Stimulated activated naive CD8-positive, alpha-beta T cell treated with anti-CD3 and anti-CD28 coated beads, Interleukin-15, Interleukin-2, amounts not matched to agents 100 U/mL and 50 U/mL, for 24 hours (primary cell): Measurements from ENCODE around the gene ATP1A4.

Experiments used
- ATAC-seq: fragments of 150-1000 bp; cut with Tn5 transposase; one replicate; pipeline ENCODE4 v1.10.0; 2021
- DNase-seq: peaks from one replicate; pipeline ENCODE4 v3.0.0; 2021

ATP1A4 gene

DNA sequence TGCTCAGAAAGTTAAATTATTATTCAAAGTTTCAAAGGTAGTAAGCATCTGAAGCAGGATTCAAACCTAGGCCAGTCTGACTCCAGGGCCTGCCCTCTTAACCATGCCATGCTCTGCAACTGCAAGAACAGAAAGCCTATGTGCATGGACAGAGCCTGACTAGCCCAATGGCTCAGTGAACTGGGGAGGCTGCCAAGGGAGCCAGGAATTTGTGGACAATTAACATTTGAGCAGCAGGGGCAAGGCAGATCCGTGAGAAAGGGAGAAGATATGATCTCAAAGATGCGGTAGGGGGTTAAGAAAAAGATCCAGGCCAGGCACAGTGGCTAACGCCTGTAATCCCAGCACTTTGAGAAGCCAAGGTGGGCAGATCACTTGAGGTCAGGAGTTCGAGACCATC is 6.5 kb upstream of the ATP1A4 start:
- DNase-seq, result no peak
- ATAC-seq, result no peak

DNA sequence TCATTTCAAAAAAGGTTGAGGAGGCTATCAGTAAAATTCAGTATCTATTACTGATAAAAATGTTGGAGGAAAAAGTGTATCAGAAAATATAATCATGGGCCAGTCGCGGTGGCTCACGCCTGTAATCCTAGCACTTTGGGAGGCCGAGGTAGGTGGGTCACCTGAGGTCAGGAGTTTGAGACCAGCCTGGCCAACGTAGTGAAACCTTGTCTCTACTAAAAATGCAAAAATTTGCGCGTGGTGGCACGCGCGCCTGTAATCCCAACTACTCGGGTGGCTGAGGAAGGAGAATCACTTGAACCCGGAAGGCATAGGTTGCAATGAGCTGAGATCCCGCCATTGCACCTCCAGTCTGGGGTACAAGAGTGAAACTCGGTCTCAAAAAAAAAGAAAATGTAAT is 5.3 kb upstream of the ATP1A4 start:
- DNase-seq, result no peak
- no peak for ATAC-seq

DNA sequence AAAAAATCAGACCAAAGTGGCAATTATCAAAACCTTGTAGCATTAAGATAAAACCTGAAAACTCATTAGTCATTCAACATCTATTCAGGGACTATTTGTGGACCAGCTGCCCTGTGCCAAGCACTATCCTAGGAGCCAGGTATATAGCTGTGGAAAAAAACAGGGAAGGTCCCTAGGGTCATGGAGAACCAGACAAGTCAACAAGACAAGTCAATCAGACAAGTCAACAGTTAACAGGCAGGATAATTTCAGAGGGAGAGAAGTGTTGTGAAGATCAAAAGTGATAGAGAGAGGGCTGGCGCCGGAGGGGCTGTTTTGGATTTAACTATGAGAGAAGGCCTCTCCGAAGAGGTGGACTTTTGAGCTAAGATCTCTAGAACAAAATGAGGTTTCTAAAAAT is 3.3 kb upstream of the ATP1A4 start:
- no peak for ATAC-seq
- DNase-seq, result no peak

DNA sequence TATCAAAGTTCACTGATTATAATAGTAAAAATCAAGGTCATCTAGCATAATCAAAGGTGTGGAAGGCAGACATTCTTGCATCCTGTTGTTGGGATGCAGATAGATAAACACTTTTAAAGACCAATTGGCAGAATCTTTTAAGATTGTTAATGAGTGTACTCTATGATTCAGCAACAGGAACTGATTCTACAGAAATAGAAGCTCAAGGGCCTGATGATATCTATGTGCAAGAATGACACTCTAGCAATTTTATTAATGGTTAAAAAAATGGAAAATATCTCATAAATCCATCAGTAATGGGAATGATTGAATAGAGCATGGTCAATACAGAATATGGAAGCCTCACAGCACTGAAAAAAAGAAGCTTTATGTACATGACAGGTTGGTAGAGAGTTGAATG is 2.2 kb upstream of the ATP1A4 start:
- ATAC-seq, result no peak
- DNase-seq, result no peak

DNA sequence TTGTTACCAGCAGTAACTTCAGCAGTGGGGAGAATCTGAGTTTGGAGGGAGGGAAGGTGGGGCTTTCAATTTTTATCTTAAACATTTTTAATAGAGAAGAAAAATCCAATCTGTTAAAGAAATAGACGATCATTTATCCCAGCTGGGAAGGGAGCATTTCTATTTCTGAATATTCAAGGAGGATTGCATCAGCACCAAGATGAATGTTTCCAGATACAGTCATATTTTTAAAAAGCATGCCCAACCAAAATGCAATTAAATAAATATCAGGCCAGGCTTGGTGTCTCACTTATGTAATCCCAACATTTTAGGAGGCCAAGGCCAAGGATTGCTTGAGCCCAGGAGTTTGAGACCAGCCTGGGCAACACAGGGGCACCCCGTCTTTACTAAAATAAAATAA is 1.7 kb upstream of the ATP1A4 start:
- DNase-seq, result no peak
- no peak for ATAC-seq

DNA sequence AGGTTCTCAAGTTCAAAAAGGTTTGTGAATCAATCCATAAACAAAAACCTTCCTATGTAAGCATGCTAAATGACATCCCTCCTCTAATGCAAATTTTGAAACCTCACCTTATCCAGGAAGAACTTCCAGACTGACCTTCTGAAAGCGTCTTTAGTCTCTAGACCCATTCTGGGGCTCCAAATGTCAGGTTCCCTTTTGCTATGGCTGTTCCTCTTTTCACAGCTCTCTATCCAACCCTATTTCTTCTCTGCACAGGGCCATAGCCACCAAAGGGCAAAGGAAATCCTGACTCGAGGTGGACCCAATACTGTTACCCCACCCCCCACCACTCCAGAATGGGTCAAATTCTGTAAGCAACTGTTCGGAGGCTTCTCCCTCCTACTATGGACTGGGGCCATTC is 3.4 kb downstream of the ATP1A4 start:
- DNase-seq (no peak), ATAC-seq (no peak)

DNA sequence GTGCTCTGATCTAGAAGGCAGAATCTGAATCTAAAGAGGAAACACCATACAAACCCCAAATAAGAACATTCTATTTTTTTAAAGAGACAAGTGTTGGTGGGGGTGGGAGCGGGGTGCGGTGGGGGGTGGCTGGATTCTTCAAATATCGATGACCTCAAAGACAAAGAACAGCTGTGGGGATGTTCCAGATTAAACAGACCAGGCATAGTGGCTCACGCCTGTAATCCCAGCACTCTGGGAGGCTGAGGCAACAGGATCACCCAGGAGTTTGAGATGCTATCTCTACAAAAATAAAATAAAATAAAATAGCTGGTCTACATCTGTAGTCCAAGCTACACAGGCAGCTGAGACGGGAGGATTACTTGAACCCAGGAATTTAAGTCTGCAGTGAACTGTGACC is 5.0 kb downstream of the ATP1A4 start:
- DNase-seq, result no peak
- ATAC-seq, result no peak

DNA sequence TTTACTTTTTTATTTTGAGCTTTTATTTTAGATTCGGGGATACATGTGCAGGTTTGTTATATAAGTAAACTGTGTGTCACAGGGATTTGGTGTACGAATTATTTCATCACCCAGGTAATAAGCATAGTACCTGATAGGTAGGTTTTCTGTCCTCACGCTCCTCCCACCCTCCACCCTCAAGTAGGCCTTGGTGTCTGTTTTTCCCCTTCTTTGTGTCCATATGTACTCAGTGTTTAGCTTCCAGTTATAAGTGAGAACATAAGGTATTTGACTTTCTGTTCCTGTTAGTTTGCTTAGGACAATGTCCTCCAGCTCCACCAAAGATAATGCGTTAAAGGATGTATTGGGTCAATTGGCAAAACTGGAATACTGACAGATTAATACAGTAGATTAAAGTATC is 5.8 kb downstream of the ATP1A4 start:
- ATAC-seq, result no peak
- no peak for DNase-seq

DNA sequence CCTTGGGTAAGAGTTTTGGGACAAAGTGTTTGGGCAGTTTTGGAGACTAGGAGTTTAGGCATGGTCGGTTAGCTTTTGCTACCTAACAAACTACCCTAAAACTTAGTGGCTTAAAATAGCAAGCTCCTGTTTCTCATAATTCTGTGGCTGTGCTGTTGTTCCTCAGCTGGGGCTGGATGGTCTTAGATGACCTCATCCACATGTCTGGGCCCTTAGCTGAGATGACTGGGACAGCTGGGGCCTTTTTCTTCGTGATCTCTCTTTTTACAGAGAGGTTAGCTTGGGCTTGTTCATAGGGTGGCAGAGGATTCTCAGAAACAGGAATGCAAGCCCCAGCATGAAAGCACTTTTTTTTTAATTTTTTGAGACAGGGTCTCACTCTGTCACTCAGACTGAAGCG is 6.6 kb downstream of the ATP1A4 start:
- ATAC-seq, result no peak
- DNase-seq, result no peak

DNA sequence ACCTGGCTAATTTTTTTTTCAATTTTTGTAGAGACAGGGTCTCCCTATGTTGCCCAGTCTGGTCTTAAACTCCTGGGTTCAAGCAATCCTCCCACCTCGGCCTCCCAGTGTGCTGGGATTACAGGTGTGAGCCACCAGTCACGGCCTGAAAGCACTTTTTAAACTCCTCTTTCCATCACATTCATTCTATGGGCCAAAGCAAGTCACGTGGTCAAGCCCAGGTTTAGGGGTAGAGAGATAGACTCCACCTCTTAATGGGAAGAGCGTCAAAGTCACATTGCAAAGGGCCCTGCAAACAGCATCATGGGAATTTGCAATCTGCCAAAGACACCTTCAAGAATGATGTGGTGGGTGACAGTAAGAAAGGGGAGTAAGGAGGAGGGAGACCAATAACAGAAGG is 7.1 kb downstream of the ATP1A4 start:
- no peak for DNase-seq
- no peak for ATAC-seq

DNA sequence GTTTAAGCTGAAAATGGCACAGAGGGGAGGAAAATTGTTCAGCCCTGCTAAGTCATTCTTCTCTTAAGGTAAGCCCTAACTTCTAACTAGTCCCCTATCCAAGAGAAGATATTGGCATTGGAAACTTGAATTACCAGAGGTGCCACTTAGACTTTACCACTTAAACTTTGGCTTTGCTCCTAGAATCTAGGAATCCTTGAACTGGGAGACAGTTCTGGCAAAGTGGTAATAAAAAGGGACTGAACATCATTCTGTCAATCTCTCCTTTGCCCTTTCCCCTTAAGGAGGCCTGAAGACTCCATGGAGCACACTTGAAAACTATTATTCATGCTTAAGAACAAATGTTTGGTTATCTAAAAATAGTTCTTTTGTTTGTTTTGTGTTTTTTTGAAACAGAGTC is 8.4 kb downstream of the ATP1A4 start:
- no peak for ATAC-seq

DNA sequence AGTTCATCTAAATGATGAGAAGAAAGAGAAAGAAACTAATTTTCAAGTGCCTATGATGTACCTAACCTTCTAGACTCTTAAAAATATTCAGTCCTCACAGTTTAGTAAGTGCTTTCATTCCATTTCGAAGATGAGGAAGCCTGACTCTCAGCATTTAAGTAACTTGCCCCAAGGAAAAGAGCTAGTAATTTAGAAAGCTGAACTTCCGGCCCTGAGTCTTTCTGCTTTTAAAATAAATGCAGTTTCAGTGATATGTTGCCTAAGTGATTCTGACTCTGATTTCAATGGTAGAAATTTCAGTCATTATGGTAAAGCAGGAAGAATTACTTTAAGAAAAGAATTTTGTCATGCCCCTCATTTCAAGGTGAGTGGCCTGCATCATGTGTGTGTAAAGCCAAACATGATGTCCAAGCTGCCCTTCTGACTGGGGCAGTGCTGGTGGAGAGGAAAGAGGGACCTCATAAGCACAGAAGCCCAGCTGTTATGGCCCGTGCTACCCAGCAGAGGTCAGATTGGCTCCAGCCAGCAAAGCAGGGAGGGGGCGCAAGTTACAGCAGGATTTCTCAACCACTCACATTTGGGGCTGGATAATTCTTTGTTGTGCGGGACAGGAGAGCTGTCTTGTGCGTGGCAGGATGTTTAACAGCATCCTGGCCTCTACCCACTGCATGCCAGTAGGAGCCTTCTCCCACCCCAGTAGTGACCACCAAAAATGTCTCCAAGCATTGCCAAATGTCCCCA is 10.7 kb downstream of the ATP1A4 start:
- DNase-seq (no peak), ATAC-seq (no peak)

More for the DNA sequence above, 8.4 kb downstream of the ATP1A4 start:
- no peak for DNase-seq

DNA sequence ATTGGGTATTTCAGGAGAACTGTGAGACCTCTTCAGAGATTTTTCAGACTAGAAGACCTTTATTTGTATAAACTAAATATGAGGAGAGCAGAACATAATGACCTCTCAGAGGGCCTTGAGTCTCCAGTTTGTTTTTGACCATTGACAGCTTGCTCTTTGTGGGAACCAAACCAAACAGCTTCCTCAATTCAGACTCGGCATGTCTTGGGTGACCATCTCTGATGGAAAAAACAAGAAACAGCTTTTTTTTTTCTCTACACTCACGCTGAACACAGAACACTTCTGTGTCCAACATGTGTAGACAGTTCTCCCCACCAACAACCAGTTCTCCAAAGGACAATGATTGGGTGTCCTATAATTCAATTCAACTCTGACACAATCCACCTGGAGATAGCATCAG is 11.5 kb downstream of the ATP1A4 start:
- DNase-seq, result no peak

DNA sequence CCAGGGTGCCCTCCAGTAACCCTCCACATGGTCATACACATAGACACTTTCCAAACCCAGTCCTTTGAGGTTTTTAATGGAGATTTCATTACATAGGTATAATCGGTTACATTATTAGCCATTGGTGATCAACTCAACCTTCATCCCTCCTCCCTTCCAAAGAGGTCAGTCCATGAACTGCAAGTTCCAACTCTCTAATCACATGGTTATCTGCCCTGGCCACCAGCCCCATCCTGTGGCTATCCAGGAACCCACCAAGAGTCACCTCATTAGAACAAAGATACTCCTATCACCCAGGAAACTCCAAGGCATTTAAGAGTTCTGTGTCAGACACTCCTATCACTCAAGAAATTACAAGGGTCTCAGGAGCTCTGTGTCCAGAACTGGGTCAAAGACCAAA is 12.2 kb downstream of the ATP1A4 start:
- ATAC-seq (no peak), DNase-seq (no peak)

More for the DNA sequence above, 11.5 kb downstream of the ATP1A4 start:
- ATAC-seq, result no peak

DNA sequence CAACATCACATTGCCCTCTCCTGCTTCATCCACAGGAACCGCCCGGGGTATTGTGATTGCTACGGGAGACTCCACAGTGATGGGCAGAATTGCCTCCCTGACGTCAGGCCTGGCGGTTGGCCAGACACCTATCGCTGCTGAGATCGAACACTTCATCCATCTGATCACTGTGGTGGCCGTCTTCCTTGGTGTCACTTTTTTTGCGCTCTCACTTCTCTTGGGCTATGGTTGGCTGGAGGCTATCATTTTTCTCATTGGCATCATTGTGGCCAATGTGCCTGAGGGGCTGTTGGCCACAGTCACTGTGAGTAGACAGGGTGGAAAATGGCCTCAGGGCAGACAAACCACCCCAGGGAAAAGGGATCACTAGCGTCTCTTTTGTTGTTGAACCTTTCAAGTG is 12.7 kb downstream of the ATP1A4 start:
- ATAC-seq, result no peak
- DNase-seq, result no peak

DNA sequence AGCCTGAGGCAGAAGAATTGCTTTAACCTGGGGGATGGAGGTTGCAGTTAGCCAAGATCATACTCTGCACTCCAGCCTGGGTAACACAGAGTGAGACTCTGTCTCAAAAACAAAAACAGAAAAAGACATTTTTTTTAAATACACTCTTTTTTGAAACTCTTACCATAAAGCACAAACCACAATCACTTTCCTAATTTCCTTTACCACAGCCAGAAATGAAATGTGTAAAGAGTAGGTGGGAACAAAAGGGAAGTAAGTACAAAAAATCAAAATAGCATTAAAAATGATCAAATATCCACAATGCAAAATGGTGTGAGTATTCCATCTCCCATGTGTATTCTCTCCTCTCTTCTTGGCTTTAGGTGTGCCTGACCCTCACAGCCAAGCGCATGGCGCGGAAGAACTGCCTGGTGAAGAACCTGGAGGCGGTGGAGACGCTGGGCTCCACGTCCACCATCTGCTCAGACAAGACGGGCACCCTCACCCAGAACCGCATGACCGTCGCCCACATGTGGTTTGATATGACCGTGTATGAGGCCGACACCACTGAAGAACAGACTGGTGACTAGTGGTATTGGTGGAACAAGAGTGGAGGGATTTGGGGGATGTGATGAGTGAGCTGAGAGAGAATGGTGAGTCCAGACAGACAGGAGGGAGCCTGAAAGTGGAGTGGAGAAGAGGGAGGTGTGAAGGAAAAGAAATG is 14.9 kb downstream of the ATP1A4 start:
- DNase-seq (no peak), ATAC-seq (no peak)

DNA sequence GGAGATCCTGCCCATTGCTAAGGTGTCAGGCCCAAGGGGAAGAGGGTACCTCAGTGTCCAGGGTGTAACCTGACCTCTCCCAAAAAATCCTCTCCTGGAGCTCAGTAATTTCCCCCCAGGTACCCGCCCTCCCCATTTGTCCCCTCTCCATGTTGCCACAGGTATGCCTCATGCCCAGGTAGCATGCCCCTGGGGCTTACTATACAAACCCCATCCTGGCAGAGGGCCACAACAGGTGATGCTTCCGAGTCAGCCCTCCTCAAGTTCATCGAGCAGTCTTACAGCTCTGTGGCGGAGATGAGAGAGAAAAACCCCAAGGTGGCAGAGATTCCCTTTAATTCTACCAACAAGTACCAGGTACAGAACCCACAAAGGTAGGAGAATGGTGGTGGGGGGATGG is 15.7 kb downstream of the ATP1A4 start:
- DNase-seq (no peak), ATAC-seq (no peak)

DNA sequence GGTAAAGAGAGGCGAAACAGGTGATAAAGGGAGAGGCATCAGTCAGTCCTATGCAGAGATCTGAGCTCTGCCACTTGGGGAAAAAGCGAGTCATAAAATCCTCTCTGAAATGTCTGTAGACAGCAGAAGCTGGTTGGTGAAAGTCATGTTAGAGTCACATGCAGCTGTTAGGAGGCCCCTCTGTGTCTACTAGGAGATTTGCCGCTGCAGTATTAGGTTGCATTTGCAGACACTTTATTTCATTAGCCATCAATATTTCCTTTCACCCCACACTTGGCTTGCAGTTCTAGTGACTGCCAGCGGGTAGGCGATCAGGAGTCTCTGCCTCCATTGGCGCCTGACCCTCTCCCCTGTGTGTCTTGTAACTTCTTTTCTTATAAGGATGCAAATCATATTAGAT is 16.2 kb downstream of the ATP1A4 start:
- DNase-seq, result peak; percentile 13
- ATAC-seq, result peak; percentile 90

DNA sequence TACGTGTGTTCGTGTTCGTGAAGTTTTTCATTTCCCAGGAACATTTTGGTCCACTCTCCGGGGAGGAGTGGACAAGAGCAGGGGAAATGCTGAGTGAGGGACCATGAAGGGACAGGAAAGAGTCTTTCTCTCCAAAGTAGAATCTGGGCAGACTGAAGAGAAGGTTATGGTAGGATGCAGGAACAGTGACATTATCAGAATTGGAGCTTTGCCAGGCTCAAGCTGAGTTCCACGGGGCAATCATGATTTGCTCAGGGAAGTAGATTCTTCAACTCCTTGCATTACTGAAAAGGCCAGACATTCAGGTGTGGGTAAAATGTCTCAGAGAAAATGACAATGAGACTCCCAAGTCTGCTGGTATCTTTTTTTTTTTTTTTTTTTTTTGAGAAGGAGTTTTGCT is 16.6 kb downstream of the ATP1A4 start:
- DNase-seq, result no peak

DNA sequence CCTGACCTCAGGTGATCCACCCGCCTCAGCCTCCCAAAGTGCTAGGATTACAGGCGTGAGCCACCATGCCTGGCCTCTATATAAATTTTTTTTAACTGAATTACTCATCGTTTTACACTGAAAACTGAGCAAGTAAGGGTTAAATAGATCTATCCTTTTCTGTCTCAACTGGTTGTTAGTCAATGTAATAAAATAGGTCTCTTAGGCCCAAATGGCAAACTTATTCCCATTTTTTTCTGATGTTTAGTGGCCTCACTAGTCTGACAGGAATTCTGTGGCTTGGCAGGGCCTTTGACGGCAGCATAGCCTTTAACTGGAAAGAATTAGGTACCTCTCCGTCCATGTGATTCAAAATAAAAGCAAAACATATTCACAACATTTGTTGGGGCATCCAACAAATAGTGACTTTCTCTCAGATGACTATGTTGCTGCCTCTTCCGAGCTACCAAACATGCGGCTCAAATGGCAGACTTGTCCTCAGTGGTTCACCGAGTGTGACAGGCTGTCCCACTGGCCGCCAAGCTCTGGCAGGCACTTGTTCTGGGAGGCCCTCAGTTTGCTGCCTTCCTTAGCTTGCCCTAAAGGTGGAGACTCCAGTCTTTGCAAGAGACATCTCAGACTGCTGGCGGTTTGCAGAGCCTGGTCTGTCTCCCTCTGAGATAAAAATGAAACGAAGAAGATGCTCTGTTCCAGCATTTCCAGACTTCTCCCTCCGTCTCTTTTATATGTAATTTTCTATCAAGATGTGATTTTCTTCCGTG is 17.4 kb downstream of the ATP1A4 start:
- DNase-seq, result no peak

More for the DNA sequence above, 16.6 kb downstream of the ATP1A4 start:
- ATAC-seq, result no peak

DNA sequence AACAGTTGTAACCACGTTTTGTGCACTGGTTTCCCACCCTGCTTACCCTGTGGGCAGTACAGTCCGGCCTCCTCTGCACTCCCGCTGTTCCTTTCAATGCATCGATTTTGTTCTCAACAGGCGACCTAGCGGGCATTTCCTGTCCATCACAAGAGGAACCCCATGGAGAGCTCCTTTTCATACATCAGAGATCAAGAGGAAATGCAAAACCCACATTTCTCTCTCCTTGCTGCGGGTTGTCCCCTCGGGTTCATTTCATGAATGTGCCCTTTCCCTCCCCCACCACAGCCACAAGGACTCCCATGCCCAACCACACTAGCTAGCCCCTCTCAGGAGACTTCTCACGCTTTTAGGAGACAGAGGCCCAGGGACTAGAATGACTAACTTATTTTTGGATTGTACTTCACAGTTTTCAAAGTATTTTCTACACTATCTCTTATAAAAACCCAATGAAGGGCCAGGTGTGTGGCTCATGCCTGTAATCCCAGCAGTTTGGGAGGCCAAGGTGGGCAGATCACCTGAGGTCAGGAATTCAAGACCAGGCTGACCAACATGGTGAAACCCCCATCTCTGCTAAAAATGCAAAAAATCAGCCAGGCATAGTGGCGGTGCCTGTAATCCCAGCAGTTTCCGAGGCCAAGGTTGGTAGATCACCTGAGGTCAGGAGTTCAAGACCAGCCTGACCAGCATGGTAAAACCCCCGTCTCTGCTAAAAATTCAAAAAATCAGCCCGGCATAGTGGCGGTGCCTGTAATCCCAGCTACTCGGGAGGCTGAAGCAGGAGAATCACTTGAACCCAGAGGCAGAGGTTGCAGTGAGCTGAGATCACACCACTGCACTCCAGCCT is 18.4 kb downstream of the ATP1A4 start:
- peak; percentile 69 for ATAC-seq
- peak; percentile 63 for DNase-seq

More for the DNA sequence above, 17.4 kb downstream of the ATP1A4 start:
- no peak for ATAC-seq

DNA sequence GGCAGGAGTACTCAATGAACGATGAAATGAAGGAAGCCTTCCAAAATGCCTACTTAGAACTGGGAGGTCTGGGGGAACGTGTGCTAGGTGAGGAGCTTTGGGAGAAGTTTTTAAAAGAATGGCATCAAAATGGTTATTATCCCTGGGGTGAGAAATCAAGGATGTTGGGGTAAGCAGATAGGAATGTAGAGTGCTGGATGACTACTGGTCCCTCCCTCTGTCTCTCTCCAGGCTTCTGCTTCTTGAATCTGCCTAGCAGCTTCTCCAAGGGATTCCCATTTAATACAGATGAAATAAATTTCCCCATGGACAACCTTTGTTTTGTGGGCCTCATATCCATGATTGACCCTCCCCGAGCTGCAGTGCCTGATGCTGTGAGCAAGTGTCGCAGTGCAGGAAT is 20.0 kb downstream of the ATP1A4 start:
- ATAC-seq, result no peak
- no peak for DNase-seq
